ENCODE results near the gene KHNYN. TPM values are rescaled to one million over a fixed set of nuclear protein-coding genes. Genes with fewer than 3 reads are reported as not detected.

Gene KHNYN
- total and polyA plus RNA-seq, 2 experiments from 2014 or later = 15.3 to 36.2 TPM

- peaks cover 24% of the 10 kb centered on the region for H3K36me3 ChIP-seq (ENCODE audit: low read depth)
- peak overlapping the region; percentile 97 for H3K4me2 ChIP-seq (ENCODE audit: unreplicated experiment)
- peak overlapping the region; percentile 97; the same call in 1 of the 2 replicates for H3K9ac ChIP-seq
- no peaks in the 10 kb centered on the region for H3K9me3 ChIP-seq (ENCODE audit: low read depth)
- 68 to 70% methylated on average over 20 to 24 of the region's 24 CpGs for WGBS, 2 experiments (ENCODE audit: low coverage in 1 of 2, low lambda C conversion rate in 2 of 2, missing lambda C conversion rate in 2 of 2)
- TF ChIP-seq EZH2phosphoT487 (IDR thresholded peaks at IDR 0.05; ENCODE audit: insufficient read depth, low read depth) (no peak), EZH2 (IDR thresholded peaks at IDR 0.05; ENCODE audit: insufficient read depth, poor library complexity, severe bottlenecking) (no peak)
- 0 out of 2 replicates have a peak overlapping the region, but pooled peaks have one; percentile 1 for H3K27ac ChIP-seq
- in situ Hi-C loops (cut with MboI) = no loop called here
- H3K4me3 ChIP-seq = peak overlapping the region; percentile 97
- H3K27me3 ChIP-seq (replicated peaks; ENCODE audit: insufficient read depth) = no peaks in the 10 kb centered on the region
- peaks cover 52% of the 10 kb centered on the region for H3K79me2 ChIP-seq (ENCODE audit: insufficient read depth)
- peaks cover 39% of the 10 kb centered on the region for H3F3A ChIP-seq (ENCODE audit: insufficient read depth)
- no peak overlapping the region for H2AFZ ChIP-seq
- H4K20me1 ChIP-seq (ENCODE audit: insufficient read depth) = no peaks in the 10 kb centered on the region
- H3K9me2 ChIP-seq (ENCODE audit: insufficient read depth) = no peaks in the 10 kb centered on the region
- H3K4me1 ChIP-seq (ENCODE audit: insufficient read depth) = peaks cover 33% of the 10 kb centered on the region
- DNase-seq = peak; percentile 59
Measured at GRCh38 chr14:24432259-24433131, 2.7 kb downstream of the KHNYN start.

- H3K4me2 ChIP-seq (ENCODE audit: unreplicated experiment) = no peak overlapping the region
- H3K9ac ChIP-seq = no peak overlapping the region
- peaks cover 33% of the 10 kb centered on the region for H3K36me3 ChIP-seq (ENCODE audit: low read depth)
- 71 to 72% methylated on average over 7 of the region's 7 CpGs for WGBS, 2 experiments (ENCODE audit: low coverage in 1 of 2, low lambda C conversion rate in 2 of 2, missing lambda C conversion rate in 2 of 2)
- no peaks in the 10 kb centered on the region for H3K27me3 ChIP-seq (replicated peaks; ENCODE audit: insufficient read depth)
- H3K9me2 ChIP-seq (ENCODE audit: insufficient read depth) = no peaks in the 10 kb centered on the region
- TF ChIP-seq EZH2 (IDR thresholded peaks at IDR 0.05; ENCODE audit: insufficient read depth, poor library complexity, severe bottlenecking) = no peak
- TF ChIP-seq EZH2phosphoT487 (IDR thresholded peaks at IDR 0.05; ENCODE audit: insufficient read depth, low read depth) = no peak
- H2AFZ ChIP-seq = no peak overlapping the region
- no peak overlapping the region for H3K27ac ChIP-seq
- DNase-seq = no peak
- peaks cover 67% of the 10 kb centered on the region for H3K79me2 ChIP-seq (ENCODE audit: insufficient read depth)
- in situ Hi-C loops (cut with MboI) = no loop called here
- H3F3A ChIP-seq (ENCODE audit: insufficient read depth) = peaks cover 47% of the 10 kb centered on the region
- no peak overlapping the region for H3K4me3 ChIP-seq
- no peaks in the 10 kb centered on the region for H3K9me3 ChIP-seq (ENCODE audit: low read depth)
- H4K20me1 ChIP-seq (ENCODE audit: insufficient read depth) = no peaks in the 10 kb centered on the region
- peaks cover 33% of the 10 kb centered on the region for H3K4me1 ChIP-seq (ENCODE audit: insufficient read depth)
Measured at GRCh38 chr14:24434036-24434435, 4.3 kb downstream of the KHNYN start.

GRCh38 chr14:24434676-24435075 lies 4.9 kb downstream of the KHNYN start:
- H3K27ac ChIP-seq = 0 out of 2 replicates have a peak overlapping the region, but pooled peaks have one; percentile 0
- no peaks in the 10 kb centered on the region for H4K20me1 ChIP-seq (ENCODE audit: insufficient read depth)
- peaks cover 53% of the 10 kb centered on the region for H3F3A ChIP-seq (ENCODE audit: insufficient read depth)
- H3K79me2 ChIP-seq (ENCODE audit: insufficient read depth) = peaks cover 71% of the 10 kb centered on the region
- in situ Hi-C loops (cut with MboI) = loop anchor here (5.0 kb wide), 1 partner anchor 97 kb away; the partner anchor contains the start of genes ADCY4 and RIPK3
- peaks cover 33% of the 10 kb centered on the region for H3K36me3 ChIP-seq (ENCODE audit: low read depth)
- TF ChIP-seq EZH2 (IDR thresholded peaks at IDR 0.05; ENCODE audit: insufficient read depth, poor library complexity, severe bottlenecking) = no peak
- TF ChIP-seq EZH2phosphoT487 (IDR thresholded peaks at IDR 0.05; ENCODE audit: insufficient read depth, low read depth) = no peak
- no peak for DNase-seq
- WGBS, 2 experiments (ENCODE audit: low coverage in 1 of 2, low lambda C conversion rate in 2 of 2, missing lambda C conversion rate in 2 of 2) = 92 to 94% methylated on average over 3 of the region's 3 CpGs
- H3K4me3 ChIP-seq = no peak overlapping the region
- no peaks in the 10 kb centered on the region for H3K9me3 ChIP-seq (ENCODE audit: low read depth)
- H3K9me2 ChIP-seq (ENCODE audit: insufficient read depth) = no peaks in the 10 kb centered on the region
- peaks cover 28% of the 10 kb centered on the region for H3K4me1 ChIP-seq (ENCODE audit: insufficient read depth)
- no peak overlapping the region for H3K4me2 ChIP-seq (ENCODE audit: unreplicated experiment)
- H3K9ac ChIP-seq = no peak overlapping the region; the same call in 1 of the 2 replicates
- H2AFZ ChIP-seq = no peak overlapping the region
- no peaks in the 10 kb centered on the region for H3K27me3 ChIP-seq (replicated peaks; ENCODE audit: insufficient read depth)

GRCh38 chr14:24435192-24435810 lies 5.5 kb downstream of the KHNYN start:
- Histone ChIP-seq H3K9me2 (ENCODE audit: insufficient read depth) (no peaks in the 10 kb centered on the region), H3K79me2 (ENCODE audit: insufficient read depth) (peaks cover 76% of the 10 kb centered on the region), H3K9ac (no peak overlapping the region; the same call in 1 of the 2 replicates), H3K4me1 (ENCODE audit: insufficient read depth) (peaks cover 28% of the 10 kb centered on the region), H2AFZ (no peak overlapping the region), H3F3A (ENCODE audit: insufficient read depth) (peaks cover 53% of the 10 kb centered on the region), H3K27me3 (replicated peaks; ENCODE audit: insufficient read depth) (no peaks in the 10 kb centered on the region), H3K27ac (0 out of 2 replicates have a peak overlapping the region, but pooled peaks have one; percentile 0), H3K9me3 (ENCODE audit: low read depth) (no peaks in the 10 kb centered on the region), H3K36me3 (ENCODE audit: low read depth) (peaks cover 33% of the 10 kb centered on the region), H3K4me3 (no peak overlapping the region), H3K4me2 (ENCODE audit: unreplicated experiment) (no peak overlapping the region), H4K20me1 (ENCODE audit: insufficient read depth) (no peaks in the 10 kb centered on the region)
- no peak for DNase-seq
- WGBS, 2 experiments (ENCODE audit: low coverage in 1 of 2, low lambda C conversion rate in 2 of 2, missing lambda C conversion rate in 2 of 2) = 67 to 80% methylated on average over 2 of the region's 2 CpGs
- in situ Hi-C loops (cut with MboI) = loop anchor here (5.0 kb wide), 1 partner anchor 98 kb away; the partner anchor contains the start of genes ADCY4 and RIPK3
- TF ChIP-seq EZH2phosphoT487 (IDR thresholded peaks at IDR 0.05; ENCODE audit: insufficient read depth, low read depth) = no peak

Data from GM23248 (cell line).